AG10803 (cell line): ENCODE measurements around the gene PPP2R1B.
A peak's percentile ranks its signal among the peaks of the same experiment; 100 is the strongest.

ENCODE experiments used
- DNase-seq: peaks from one replicate; pipeline ENCODE4 v3.0.0; 2010; ENCODE audit warnings: low read depth
- H3K4me3 ChIP-seq: 2 replicates; pipeline ENCODE4 v1.5.1; 2011; ENCODE audit warnings: mild to moderate bottlenecking, low read length, control low read depth
- CTCF ChIP-seq: conservative IDR thresholded peaks from 2 replicates; pipeline ENCODE4 v1.5.1; 2011; ENCODE audit warnings: mild to moderate bottlenecking, low read length, control low read depth, inconsistent platforms

PPP2R1B gene

GRCh38 chr11:111795334-111795985, 29.3 kb upstream of the PPP2R1B start:
- DNase-seq: peak; percentile 93
- H3K4me3 ChIP-seq: no peak overlapping the region
- no peak for TF ChIP-seq CTCF

- no peak for TF ChIP-seq CTCF
- peak; percentile 79 for DNase-seq
- H3K4me3 ChIP-seq: no peak overlapping the region
Measured at GRCh38 chr11:111793863-111794262, 27.7 kb upstream of the PPP2R1B start.

GRCh38 chr11:111792955-111793500, 26.8 kb upstream of the PPP2R1B start:
- no peak for TF ChIP-seq CTCF
- DNase-seq: no peak
- no peak overlapping the region for H3K4me3 ChIP-seq

GRCh38 chr11:111792314-111792713, 26.1 kb upstream of the PPP2R1B start:
- H3K4me3 ChIP-seq: no peak overlapping the region
- no peak for TF ChIP-seq CTCF
- no peak for DNase-seq

- no peak for TF ChIP-seq CTCF
- no peak for DNase-seq
- no peak overlapping the region for H3K4me3 ChIP-seq
Measured at GRCh38 chr11:111788464-111788863, 22.3 kb upstream of the PPP2R1B start.

GRCh38 chr11:111788051-111788450, 21.9 kb upstream of the PPP2R1B start:
- DNase-seq: no peak
- H3K4me3 ChIP-seq: no peak overlapping the region
- no peak for TF ChIP-seq CTCF

- H3K4me3 ChIP-seq: no peak overlapping the region
- no peak for DNase-seq
- TF ChIP-seq CTCF: no peak
Measured at GRCh38 chr11:111785886-111786412, 19.8 kb upstream of the PPP2R1B start.
